ENCODE measurements around the gene GRIK3. TPM values are rescaled to one million over a fixed set of nuclear protein-coding genes. Genes with fewer than 3 reads are reported as not detected.
"Not testable (repeated sequence)": the region's sequence is repeated elsewhere in the genome, so short reads cannot be mapped to it uniquely, and the experiment has no call there.

The GRIK3 gene
- total and polyA plus RNA-seq, 3 experiments from 2014 or later = not detected

DNA sequence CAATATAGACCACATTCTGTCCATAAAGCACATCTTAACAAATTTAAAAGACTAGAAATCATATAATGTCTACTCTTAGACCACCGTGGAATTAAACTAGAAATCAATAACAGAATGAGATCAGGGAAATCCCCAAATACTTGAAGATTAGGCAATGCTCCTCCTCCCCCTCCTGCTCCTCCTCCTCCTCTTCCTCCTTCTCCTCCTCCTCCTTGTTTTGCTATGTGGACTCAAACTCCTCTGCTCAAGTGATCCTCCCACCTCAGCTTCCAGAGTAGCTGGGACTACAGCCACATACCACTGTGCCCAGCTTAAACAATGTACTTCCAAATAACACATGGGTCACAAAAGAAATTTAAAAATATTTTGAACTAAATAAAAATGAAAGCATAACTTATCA, 134.2 kb downstream of the GRIK3 start:
- H3K27ac ChIP-seq (ENCODE audit: low read depth, low read length) = no peak overlapping the region
- no peaks in the 10 kb centered on the region for H3K9me3 ChIP-seq (ENCODE audit: low read length)
- H3K27me3 ChIP-seq (ENCODE audit: insufficient read depth, low read length, poor library complexity, severe bottlenecking) = no peaks in the 10 kb centered on the region
- CTCF ChIA-PET = no interaction called here
- H3K27me3 Mint-ChIP-seq = peaks cover 5 to 21% of the 10 kb centered on the region in 2 donors
- H3K4me3 Mint-ChIP-seq = no peak overlapping the region
- peaks cover 0 to 9% (median 0%) of the 10 kb centered on the region in 5 donors for H3K9me3 Mint-ChIP-seq
- H3K36me3 Mint-ChIP-seq = no peaks in the 10 kb centered on the region
- POLR2A ChIA-PET = no interaction called here
- no peak overlapping the region for H3K4me3 ChIP-seq (ENCODE audit: low read length)
- H3K4me1 Mint-ChIP-seq = no peaks in the 10 kb centered on the region
- H3K27ac Mint-ChIP-seq = no peak overlapping the region
- no peak for DNase-seq
- no peaks in the 10 kb centered on the region for H3K4me1 ChIP-seq (ENCODE audit: insufficient read depth, low read length)
- H3K36me3 ChIP-seq (ENCODE audit: insufficient read depth, low read length) = no peaks in the 10 kb centered on the region

- H3K4me1 Mint-ChIP-seq; H3K9me3 Mint-ChIP-seq; H3K9me3 ChIP-seq (ENCODE audit: low read length); H3K27ac Mint-ChIP-seq; CTCF ChIA-PET; H3K36me3 ChIP-seq (ENCODE audit: insufficient read depth, low read length); H3K4me3 Mint-ChIP-seq; DNase-seq; H3K36me3 Mint-ChIP-seq; H3K27ac ChIP-seq (ENCODE audit: low read depth, low read length); H3K4me3 ChIP-seq (ENCODE audit: low read length); H3K27me3 ChIP-seq (ENCODE audit: insufficient read depth, low read length, poor library complexity, severe bottlenecking); POLR2A ChIA-PET; H3K4me1 ChIP-seq (ENCODE audit: insufficient read depth, low read length): not testable (repeated sequence)
- H3K27me3 Mint-ChIP-seq = peaks cover 5 to 21% of the 10 kb centered on the region in 2 donors
Observed at GRCh38 chr1:36897813-36898212, 136.5 kb downstream of the GRIK3 start.

DNA sequence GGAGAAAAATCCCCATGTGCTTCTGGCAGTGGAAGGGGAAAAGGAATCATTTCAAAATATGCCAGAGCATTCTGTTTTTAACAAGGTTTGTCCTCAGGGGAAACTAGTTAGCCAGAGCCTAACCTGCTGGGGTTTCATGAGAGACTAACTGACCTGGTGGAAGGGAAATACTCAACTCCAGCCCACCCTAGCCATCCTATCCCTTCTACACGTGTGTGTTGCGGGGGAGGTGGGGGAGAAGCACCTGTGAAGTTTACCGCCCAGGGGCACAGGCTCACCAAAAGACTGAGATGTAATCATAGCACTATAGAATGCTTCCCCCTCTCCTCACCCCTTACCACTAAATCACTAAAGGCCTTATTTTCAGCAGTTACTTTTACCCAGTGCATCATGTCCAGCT, 139.5 kb downstream of the GRIK3 start:
- no peak overlapping the region for H3K4me3 Mint-ChIP-seq
- POLR2A ChIA-PET = no interaction called here

DNA sequence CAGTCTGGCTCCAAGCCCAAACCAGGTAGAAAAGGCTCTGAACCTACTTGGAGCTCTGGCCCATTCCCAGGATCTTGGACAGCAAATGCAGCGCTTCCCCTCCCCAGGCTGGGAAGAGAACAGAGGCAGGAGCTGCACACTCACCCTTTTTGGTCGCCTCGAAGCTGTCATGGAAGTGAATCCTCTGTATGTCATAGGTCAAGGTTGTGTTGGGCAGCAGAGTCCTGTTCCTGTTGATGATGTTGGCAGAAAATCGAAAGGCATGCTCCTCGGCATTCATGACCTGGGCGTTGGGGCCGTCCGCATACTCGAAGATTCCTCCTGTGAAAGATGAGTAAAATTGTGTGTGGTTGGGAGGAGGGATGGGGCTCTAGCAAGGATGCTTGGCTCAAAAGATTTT, 143.5 kb downstream of the GRIK3 start:
- no peak overlapping the region for H3K27ac Mint-ChIP-seq
- H3K4me3 ChIP-seq (ENCODE audit: low read length) = no peak overlapping the region
- no peak overlapping the region for H3K4me3 Mint-ChIP-seq
- H3K9me3 ChIP-seq (ENCODE audit: low read length) = no peaks in the 10 kb centered on the region
- H3K4me1 ChIP-seq (ENCODE audit: insufficient read depth, low read length) = no peaks in the 10 kb centered on the region
- H3K27ac ChIP-seq (ENCODE audit: low read depth, low read length) = no peak overlapping the region
- CTCF ChIA-PET = no interaction called here
- no peaks in the 10 kb centered on the region for H3K27me3 ChIP-seq (ENCODE audit: insufficient read depth, low read length, poor library complexity, severe bottlenecking)
- POLR2A ChIA-PET = no interaction called here
- H3K9me3 Mint-ChIP-seq = peaks cover 0 to 2% (median 0%) of the 10 kb centered on the region in 5 donors
- no peaks in the 10 kb centered on the region for H3K4me1 Mint-ChIP-seq
- no peaks in the 10 kb centered on the region for H3K36me3 Mint-ChIP-seq
- H3K27me3 Mint-ChIP-seq = peaks cover 6 to 31% of the 10 kb centered on the region in 2 donors
- no peak for DNase-seq
- no peaks in the 10 kb centered on the region for H3K36me3 ChIP-seq (ENCODE audit: insufficient read depth, low read length)

More for the DNA sequence above, 139.5 kb downstream of the GRIK3 start:
- H3K36me3 ChIP-seq (ENCODE audit: insufficient read depth, low read length) = no peaks in the 10 kb centered on the region
- CTCF ChIA-PET = no interaction called here
- peaks cover 0 to 4% (median 0%) of the 10 kb centered on the region in 5 donors for H3K9me3 Mint-ChIP-seq
- no peaks in the 10 kb centered on the region for H3K4me1 ChIP-seq (ENCODE audit: insufficient read depth, low read length)
- H3K27ac ChIP-seq (ENCODE audit: low read depth, low read length) = no peak overlapping the region
- H3K27me3 ChIP-seq (ENCODE audit: insufficient read depth, low read length, poor library complexity, severe bottlenecking) = no peaks in the 10 kb centered on the region
- DNase-seq = no peak
- H3K4me3 ChIP-seq (ENCODE audit: low read length) = no peak overlapping the region
- H3K36me3 Mint-ChIP-seq = no peaks in the 10 kb centered on the region
- no peaks in the 10 kb centered on the region for H3K4me1 Mint-ChIP-seq
- no peak overlapping the region for H3K27ac Mint-ChIP-seq
- no peaks in the 10 kb centered on the region for H3K9me3 ChIP-seq (ENCODE audit: low read length)
- peaks cover 5 to 18% of the 10 kb centered on the region in 2 donors for H3K27me3 Mint-ChIP-seq

DNA sequence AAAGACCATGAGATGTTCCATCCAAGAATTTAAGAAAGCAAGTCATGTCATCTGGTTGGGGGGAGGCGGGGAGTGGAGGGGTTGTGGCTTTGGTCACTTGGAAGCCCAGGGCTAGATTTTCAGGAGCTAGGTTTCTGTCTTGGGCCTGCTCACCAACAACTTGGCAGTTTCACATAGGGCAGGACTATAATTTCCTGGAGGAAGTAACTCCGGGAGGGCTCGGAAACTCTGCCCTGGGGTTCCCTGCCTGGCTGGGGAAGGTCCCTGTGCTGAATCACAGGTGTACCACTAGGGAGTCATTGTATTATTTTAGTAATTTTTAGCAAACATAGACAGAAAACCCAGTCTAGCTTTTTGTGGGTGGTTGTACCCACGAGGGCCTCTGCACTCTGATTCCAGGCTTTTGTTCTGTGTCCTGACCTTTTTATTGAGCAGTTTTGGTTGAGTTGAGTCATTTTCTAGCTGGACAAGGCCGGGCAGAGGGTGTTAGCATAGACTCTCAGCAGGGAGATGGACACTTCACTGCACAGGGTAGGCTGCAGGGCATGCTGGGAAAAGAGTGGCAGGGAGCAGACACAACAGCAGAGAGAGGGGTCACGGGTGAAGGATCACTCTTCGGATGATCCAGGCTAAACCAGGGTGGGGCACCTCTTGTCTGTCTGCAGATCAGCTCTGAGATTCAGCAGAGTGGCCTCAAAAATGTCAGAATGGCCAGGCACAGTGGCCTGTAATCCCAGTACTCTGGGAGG, 144.7 kb downstream of the GRIK3 start:
- Histone ChIP-seq H3K9me3 (ENCODE audit: low read length) (no peaks in the 10 kb centered on the region), H3K36me3 (ENCODE audit: insufficient read depth, low read length) (no peaks in the 10 kb centered on the region), H3K4me1 (ENCODE audit: insufficient read depth, low read length) (no peaks in the 10 kb centered on the region), H3K27ac (ENCODE audit: low read depth, low read length) (no peak overlapping the region), H3K4me3 (ENCODE audit: low read length) (no peak overlapping the region), H3K27me3 (ENCODE audit: insufficient read depth, low read length, poor library complexity, severe bottlenecking) (no peaks in the 10 kb centered on the region)
- Mint-ChIP-seq H3K27ac (no peak overlapping the region), H3K9me3 (peaks cover 0 to 2% (median 0%) of the 10 kb centered on the region in 5 donors), H3K36me3 (no peaks in the 10 kb centered on the region), H3K4me3 (no peak overlapping the region), H3K4me1 (no peaks in the 10 kb centered on the region), H3K27me3 (peaks cover 6 to 31% of the 10 kb centered on the region in 2 donors)
- POLR2A ChIA-PET = no interaction called here
- no peak for DNase-seq
- CTCF ChIA-PET = no interaction called here

- Histone ChIP-seq H3K4me1 (ENCODE audit: insufficient read depth, low read length) (no peaks in the 10 kb centered on the region), H3K36me3 (ENCODE audit: insufficient read depth, low read length) (no peaks in the 10 kb centered on the region), H3K27ac (ENCODE audit: low read depth, low read length) (no peak overlapping the region), H3K27me3 (ENCODE audit: insufficient read depth, low read length, poor library complexity, severe bottlenecking) (no peaks in the 10 kb centered on the region), H3K4me3 (ENCODE audit: low read length) (no peak overlapping the region), H3K9me3 (ENCODE audit: low read length) (no peaks in the 10 kb centered on the region)
- H3K36me3 Mint-ChIP-seq = no peaks in the 10 kb centered on the region
- DNase-seq = no peak
- H3K4me1 Mint-ChIP-seq = no peaks in the 10 kb centered on the region
- no peak overlapping the region for H3K4me3 Mint-ChIP-seq
- H3K27me3 Mint-ChIP-seq = peaks cover 8 to 31% of the 10 kb centered on the region in 2 donors
- no peak overlapping the region for H3K27ac Mint-ChIP-seq
- ChIA-PET POLR2A (no interaction called here), CTCF (no interaction called here)
- H3K9me3 Mint-ChIP-seq = peaks cover 0 to 2% (median 0%) of the 10 kb centered on the region in 5 donors
Observed at GRCh38 chr1:36888811-36889477, 145.4 kb downstream of the GRIK3 start.

DNA sequence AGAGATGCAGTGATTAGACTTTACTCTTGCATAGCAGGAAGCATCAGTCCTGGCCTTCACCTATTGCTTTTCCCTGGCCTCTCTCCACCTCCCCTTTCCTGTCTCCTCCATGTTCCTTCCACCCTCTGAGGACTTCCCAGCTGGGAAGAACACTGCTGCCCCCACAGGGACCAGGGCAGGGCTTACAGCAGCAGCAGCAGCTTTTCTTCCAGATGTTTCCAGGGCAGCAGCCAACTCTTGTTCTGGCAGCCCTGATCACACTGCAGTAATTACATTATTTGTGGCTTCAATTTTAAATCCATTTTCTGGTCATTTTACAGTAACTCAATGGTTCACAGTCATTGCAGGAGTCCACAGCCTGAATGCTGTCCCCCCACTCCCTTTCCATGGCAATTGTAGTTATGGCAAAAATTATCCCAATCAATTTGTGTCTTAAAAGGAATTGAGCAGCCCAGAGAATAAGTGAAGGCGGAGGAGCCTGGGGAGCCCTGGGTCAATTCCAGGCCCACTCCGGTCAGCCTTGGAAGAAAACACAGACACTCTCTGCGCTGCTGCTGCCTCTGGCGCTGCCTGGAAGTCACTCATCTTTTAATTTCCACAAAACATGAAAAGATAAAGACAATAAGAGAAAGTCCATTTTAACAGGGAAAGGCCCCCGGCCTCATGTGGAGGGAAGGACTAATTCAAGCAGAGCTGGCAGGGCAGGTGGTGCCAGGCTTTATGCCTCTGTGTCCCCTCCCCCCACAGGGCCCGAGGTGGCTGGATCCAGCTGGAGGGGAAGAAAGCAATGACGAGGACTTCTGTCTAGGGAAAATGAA, 148.6 kb downstream of the GRIK3 start:
- Mint-ChIP-seq H3K9me3 (peaks cover 0 to 2% (median 0%) of the 10 kb centered on the region in 5 donors), H3K27ac (no peak overlapping the region), H3K27me3 (peaks cover 12 to 26% of the 10 kb centered on the region in 2 donors), H3K36me3 (no peaks in the 10 kb centered on the region), H3K4me3 (no peak overlapping the region), H3K4me1 (no peaks in the 10 kb centered on the region)
- no peaks in the 10 kb centered on the region for H3K27me3 ChIP-seq (ENCODE audit: insufficient read depth, low read length, poor library complexity, severe bottlenecking)
- POLR2A ChIA-PET = no interaction called here
- H3K9me3 ChIP-seq (ENCODE audit: low read length) = no peaks in the 10 kb centered on the region
- no peaks in the 10 kb centered on the region for H3K4me1 ChIP-seq (ENCODE audit: insufficient read depth, low read length)
- DNase-seq = no peak
- H3K27ac ChIP-seq (ENCODE audit: low read depth, low read length) = no peak overlapping the region
- H3K4me3 ChIP-seq (ENCODE audit: low read length) = no peak overlapping the region
- CTCF ChIA-PET = no interaction called here
- H3K36me3 ChIP-seq (ENCODE audit: insufficient read depth, low read length) = no peaks in the 10 kb centered on the region

- Histone ChIP-seq H3K36me3 (ENCODE audit: insufficient read depth, low read length) (no peaks in the 10 kb centered on the region), H3K27me3 (ENCODE audit: insufficient read depth, low read length, poor library complexity, severe bottlenecking) (no peaks in the 10 kb centered on the region), H3K27ac (ENCODE audit: low read depth, low read length) (no peak overlapping the region), H3K4me1 (ENCODE audit: insufficient read depth, low read length) (no peaks in the 10 kb centered on the region), H3K4me3 (ENCODE audit: low read length) (no peak overlapping the region), H3K9me3 (ENCODE audit: low read length) (no peaks in the 10 kb centered on the region)
- no peaks in the 10 kb centered on the region for H3K4me1 Mint-ChIP-seq
- H3K4me3 Mint-ChIP-seq = no peak overlapping the region
- no peaks in the 10 kb centered on the region for H3K36me3 Mint-ChIP-seq
- ChIA-PET CTCF (no interaction called here), POLR2A (no interaction called here)
- peaks cover 0 to 2% (median 0%) of the 10 kb centered on the region in 5 donors for H3K9me3 Mint-ChIP-seq
- no peak overlapping the region for H3K27ac Mint-ChIP-seq
- H3K27me3 Mint-ChIP-seq = peaks cover 15 to 30% of the 10 kb centered on the region in 2 donors
- no peak for DNase-seq
Observed at GRCh38 chr1:36884801-36885200, 149.5 kb downstream of the GRIK3 start.
